Caki2 (cell line): ENCODE measurements around the gene RASGRF2. TPM values are rescaled to one million over a fixed set of nuclear protein-coding genes. Genes with fewer than 3 reads are reported as not detected.

ENCODE experiments used
- DNase-seq: peaks from one replicate; pipeline ENCODE4 v3.0.0-alpha.2; 2015; ENCODE audit warnings: low read depth
- in situ Hi-C: cut with HindIII; loops from 2 replicates; pipeline ENCODE4 v1.10.0; 2016; ENCODE audit warnings: low sequenced_read_pairs, low pct_unique_long_range_greater_than_20kb, mixed read lengths
- total RNA-seq: library from RNA; depleted of rRNA; stranded (reverse); fragments of >200 nt; shearing (Covaris generic); gene quantifications from 2 replicates; pipeline ENCODE4 v1.2.3, GENCODE V29; 2014; ENCODE audit warnings: low replicate concordance

The RASGRF2 gene
- total RNA-seq, 1 experiment from 2014 or later: 1.3 TPM

- in situ Hi-C loops: no loop called here
- DNase-seq: no peak
Measured at GRCh38 chr5:80936881-80937280, 23.3 kb upstream of the RASGRF2 start.

GRCh38 chr5:80937584-80938356 lies 22.4 kb upstream of the RASGRF2 start:
- in situ Hi-C loops: no loop called here
- DNase-seq: no peak

- in situ Hi-C loops: no loop called here
Measured at GRCh38 chr5:80941496-80941895, 18.7 kb upstream of the RASGRF2 start.

GRCh38 chr5:80951366-80951765 lies 8.8 kb upstream of the RASGRF2 start:
- DNase-seq: no peak

More at GRCh38 chr5:80941496-80941895, 18.7 kb upstream of the RASGRF2 start:
- DNase-seq: no peak

GRCh38 chr5:80953587-80953986 lies 6.6 kb upstream of the RASGRF2 start:
- no peak for DNase-seq
- in situ Hi-C loops: no loop called here

More at GRCh38 chr5:80951366-80951765, 8.8 kb upstream of the RASGRF2 start:
- in situ Hi-C loops: no loop called here

GRCh38 chr5:80955082-80955590 lies 5.0 kb upstream of the RASGRF2 start:
- in situ Hi-C loops: no loop called here
- no peak for DNase-seq

- no peak for DNase-seq
- in situ Hi-C loops: no loop called here
Measured at GRCh38 chr5:80956272-80956671, 3.9 kb upstream of the RASGRF2 start.

- in situ Hi-C loops: no loop called here
Measured at GRCh38 chr5:80957031-80957761, 3.0 kb upstream of the RASGRF2 start.

GRCh38 chr5:80958616-80959015 lies 1.5 kb upstream of the RASGRF2 start:
- no peak for DNase-seq

More at GRCh38 chr5:80957031-80957761, 3.0 kb upstream of the RASGRF2 start:
- DNase-seq: peak; percentile 56

GRCh38 chr5:80959138-80959537 lies 1.0 kb upstream of the RASGRF2 start:
- in situ Hi-C loops: no loop called here
- no peak for DNase-seq

More at GRCh38 chr5:80958616-80959015, 1.5 kb upstream of the RASGRF2 start:
- in situ Hi-C loops: no loop called here

- peak; percentile 46 for DNase-seq
- in situ Hi-C loops: no loop called here
Measured at GRCh38 chr5:80960531-80961375, 590 bp downstream of the RASGRF2 start.

GRCh38 chr5:80961376-80962281 lies 1.5 kb downstream of the RASGRF2 start:
- DNase-seq: no peak
- in situ Hi-C loops: no loop called here

- in situ Hi-C loops: no loop called here
- no peak for DNase-seq
Measured at GRCh38 chr5:80962630-80963520, 2.7 kb downstream of the RASGRF2 start.

- DNase-seq: no peak
- in situ Hi-C loops: no loop called here
Measured at GRCh38 chr5:80963521-80963895, 3.3 kb downstream of the RASGRF2 start.

GRCh38 chr5:80963966-80964481 lies 3.9 kb downstream of the RASGRF2 start:
- DNase-seq: peak; percentile 45
- in situ Hi-C loops: no loop called here

GRCh38 chr5:80964491-80964890 lies 4.3 kb downstream of the RASGRF2 start:
- in situ Hi-C loops: no loop called here
- no peak for DNase-seq
